Measurements from ENCODE around the gene PHLPP1.

The PHLPP1 gene

GRCh38 chr18:62744076-62744968, 29.0 kb downstream of the PHLPP1 start:
- DNase-seq: no peak

GRCh38 chr18:62745089-62745751, 29.9 kb downstream of the PHLPP1 start:
- no peak for DNase-seq

- DNase-seq: no peak
Measured at GRCh38 chr18:62749389-62749788, 34.0 kb downstream of the PHLPP1 start.

DNA sequence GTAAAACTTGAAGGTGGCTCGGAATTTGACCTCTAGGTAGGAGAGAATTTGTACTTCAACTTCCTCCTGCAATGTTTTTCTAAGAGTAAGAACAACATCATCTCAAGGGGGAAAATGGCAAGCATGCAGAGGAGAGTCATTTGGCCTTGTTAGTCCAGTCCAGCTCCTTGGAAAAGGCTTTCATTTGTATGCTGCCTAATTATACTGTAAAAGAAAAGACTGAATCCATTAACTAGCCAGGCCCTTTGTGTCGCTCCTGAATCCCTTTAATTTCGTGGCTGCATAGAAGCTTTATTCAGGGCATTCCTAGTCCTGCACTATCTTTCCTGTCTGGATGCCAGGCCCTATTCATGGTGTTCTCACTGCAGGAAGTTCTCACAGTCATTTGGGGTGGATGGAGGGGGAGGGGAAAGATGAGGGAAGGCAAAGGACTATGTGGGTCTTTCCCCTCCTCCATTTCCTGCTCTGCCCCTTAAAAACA, 36.0 kb downstream of the PHLPP1 start:
- DNase-seq: no peak

GRCh38 chr18:62751977-62752376, 36.6 kb downstream of the PHLPP1 start:
- no peak for DNase-seq

DNA sequence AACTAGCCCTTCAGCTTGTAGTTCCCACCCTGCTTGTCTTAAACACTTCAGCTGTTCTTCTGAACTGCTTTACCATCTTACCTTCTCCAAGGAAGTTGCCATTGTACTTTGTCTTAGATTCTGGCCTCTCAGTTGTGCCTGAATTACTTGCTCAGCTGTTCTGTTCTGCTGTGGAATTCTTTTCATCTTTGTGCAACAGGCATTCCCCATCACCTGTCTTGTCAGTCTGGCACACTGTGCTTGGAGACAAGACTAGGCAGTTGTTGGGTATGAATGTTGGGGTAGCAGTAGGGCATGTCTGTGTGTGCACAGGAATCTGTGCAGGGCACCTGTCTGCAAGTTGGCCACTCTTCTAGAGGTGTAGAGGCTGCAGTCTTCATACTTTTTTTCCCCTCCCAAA, 38.7 kb downstream of the PHLPP1 start:
- DNase-seq: no peak

GRCh38 chr18:62755454-62755853, 40.1 kb downstream of the PHLPP1 start:
- DNase-seq: no peak

GRCh38 chr18:62755946-62756345, 40.6 kb downstream of the PHLPP1 start:
- DNase-seq: no peak

DNA sequence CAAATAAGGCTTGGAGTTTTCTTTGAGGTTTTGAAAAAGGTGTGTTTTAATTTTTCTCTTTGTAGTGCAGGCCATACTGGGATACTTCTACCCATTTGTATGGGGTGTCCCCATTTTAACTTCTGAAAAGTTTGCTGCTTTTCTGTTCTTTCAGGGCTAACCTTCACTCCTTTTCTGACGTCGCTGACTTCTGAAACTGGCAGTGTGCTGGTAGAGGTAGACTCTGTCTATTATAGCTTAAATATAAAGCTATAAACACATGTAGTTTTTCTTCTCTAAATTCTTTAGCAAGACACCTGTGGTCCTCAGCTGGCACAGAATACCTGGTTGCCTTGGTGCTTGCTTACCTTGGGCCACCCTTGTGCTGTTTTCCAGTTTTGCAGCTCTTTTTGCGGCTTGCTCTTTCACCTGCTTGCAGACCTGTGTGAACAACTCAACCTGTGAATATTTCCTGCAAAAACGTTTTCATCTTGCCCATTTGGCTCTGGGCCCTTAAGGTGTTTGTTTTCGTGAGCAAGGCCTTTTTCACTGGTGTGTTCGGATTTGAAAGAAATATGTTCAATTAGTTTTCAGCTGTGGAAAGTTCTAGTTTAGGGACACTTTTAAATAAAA, 42.2 kb downstream of the PHLPP1 start:
- no peak for DNase-seq

- no peak for DNase-seq
Measured at GRCh38 chr18:62758591-62758990, 43.2 kb downstream of the PHLPP1 start.

- DNase-seq: no peak
Measured at GRCh38 chr18:62759704-62760402, 44.5 kb downstream of the PHLPP1 start.

DNA sequence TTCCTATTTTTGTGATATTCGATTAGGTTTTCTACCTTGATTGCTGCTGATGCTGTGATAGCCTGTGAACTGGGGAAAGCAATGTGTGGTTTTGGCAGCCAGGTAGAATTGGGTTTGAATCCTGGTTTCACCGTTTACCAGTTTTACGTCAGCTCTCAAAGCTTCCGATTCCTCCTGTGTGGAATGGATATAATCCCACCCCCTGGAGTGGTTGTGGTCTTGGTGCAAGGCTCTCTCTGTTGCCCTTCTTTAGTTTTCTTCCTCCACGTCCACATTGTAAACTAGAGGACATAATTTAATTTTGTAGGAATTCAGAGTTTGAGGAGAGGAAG, 45.0 kb downstream of the PHLPP1 start:
- DNase-seq: no peak

DNA sequence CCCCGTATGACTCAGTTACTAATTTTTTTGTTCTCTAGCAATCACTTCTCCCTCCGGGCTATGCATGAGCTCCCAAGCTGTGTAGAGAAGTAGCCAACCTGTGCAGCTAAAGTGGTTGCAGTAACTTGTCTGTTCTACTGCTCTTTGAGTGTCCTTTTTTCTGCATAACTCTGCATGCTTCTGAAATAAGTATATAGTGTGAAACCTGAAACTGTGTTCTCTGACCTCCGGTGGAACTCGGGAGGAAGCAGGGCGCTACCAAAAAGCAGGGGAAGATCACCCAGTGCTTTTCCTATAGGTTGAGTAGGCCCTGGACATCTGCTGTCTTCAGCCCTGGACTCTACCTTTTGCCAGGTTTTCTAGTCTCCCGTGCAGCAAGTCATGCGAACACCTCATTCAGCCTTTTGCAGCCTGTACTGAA, 47.8 kb downstream of the PHLPP1 start:
- no peak for DNase-seq

DNA sequence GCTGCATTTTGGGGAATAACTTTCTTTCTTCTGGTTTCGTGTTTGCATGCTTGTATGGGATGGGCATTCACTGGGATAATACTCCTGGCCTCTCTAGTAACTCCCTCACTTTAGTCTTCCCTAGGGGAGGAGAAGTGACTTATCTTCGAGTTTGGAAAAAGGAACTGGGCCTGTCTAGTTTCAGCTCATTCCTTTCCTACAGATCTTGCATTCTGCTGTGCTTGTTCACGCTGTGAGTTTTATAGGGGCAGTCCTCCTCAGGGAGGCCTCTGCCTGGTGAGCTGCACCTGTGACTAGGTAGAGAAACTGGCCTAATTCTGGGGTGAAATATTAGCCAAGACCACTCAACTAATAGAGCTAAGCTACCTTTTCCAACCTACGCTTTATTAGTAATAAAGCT, 50.9 kb downstream of the PHLPP1 start:
- DNase-seq: no peak

- no peak for DNase-seq
Measured at GRCh38 chr18:62767321-62767720, 52.0 kb downstream of the PHLPP1 start.

DNA sequence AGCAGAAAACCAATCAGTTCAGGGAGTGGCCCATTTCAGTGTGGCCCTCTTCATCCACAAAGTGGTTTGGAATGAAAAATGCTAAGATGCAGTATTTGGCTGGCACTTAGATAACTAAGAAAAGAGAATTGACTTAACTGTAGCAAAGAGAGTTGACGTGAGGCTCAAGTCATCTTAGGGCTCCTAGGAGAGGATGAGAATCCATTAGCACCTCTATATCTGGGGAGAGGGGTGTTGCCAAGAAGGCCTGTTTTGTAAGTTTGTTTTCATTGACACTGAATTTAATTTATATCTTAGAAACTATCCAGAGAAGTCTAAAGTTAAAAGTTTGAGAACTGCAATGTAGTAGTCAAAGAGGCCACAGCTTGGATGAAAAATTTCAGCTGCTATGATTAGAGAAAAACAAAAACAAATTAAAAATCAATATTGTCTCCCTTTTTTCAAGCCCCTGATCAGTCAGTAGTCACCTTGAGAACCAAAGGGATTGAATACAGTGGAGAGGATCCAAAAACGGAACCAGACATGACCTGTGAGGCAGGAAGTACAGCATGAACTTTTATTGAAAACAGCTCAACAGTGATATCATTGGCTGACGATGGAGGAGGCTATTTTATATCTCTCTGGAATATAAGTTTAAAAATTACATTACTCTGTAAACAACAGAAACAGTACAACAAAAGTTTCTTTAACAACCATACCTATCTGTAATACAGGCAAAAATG, 52.7 kb downstream of the PHLPP1 start:
- no peak for DNase-seq

DNA sequence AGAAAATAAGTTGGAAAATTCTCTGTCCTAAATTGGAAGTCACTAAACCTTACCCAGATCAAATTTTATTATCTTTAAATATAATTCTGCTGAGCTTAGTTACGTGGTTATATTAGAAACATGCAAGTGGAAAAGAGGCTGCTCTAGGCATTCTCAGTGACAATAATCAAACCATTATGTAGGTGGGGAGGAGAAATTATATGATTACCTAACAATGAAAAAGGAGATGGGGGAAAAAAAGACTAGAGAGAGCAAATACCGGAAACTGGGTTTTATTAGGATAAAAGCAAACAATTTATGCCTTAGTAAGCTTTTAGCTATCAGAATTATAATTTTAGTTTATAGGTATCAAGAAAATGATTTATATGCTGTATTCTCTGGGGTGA, 53.2 kb downstream of the PHLPP1 start:
- no peak for DNase-seq

- no peak for DNase-seq
Measured at GRCh38 chr18:62769216-62769615, 53.9 kb downstream of the PHLPP1 start.

DNA sequence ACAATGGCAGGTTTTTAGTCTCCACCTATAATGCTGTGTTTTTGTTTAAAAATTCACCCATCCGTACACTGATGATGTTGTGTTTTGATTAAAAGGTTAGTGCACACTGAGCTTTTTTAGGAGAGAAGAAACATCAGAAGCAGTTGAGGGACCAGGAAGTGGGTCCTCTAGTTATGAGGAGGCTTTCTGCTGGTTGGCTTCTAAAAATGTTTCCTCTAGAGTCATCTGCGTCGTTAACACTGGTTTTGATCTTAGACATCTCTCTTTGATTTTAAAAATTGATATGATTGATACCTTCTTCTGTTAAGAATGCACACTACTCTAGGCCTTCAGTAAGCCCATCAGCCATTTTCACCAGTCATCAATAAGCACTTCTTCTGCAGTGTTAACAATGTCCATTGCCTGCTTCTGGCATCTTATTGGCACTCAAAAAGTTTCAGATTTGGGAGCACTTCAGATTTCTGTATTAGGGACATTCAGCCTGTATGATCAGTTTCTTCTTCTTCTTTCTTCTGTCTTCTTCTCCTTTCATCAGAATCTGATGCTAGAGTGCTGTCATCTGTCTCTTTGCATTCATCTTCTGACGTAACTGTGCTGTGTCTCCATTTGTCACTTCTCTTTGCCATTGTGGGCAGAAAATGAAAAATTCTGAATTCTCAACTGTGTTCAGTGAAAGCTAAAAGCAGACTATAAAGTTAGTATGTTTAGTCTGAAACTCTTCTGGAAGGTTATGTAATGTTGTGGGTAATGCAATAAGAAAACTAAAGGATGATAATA, 56.3 kb downstream of the PHLPP1 start:
- no peak for DNase-seq

GRCh38 chr18:62772860-62773584, 57.7 kb downstream of the PHLPP1 start:
- DNase-seq: no peak

- DNase-seq: no peak
Measured at GRCh38 chr18:62773691-62774090, 58.4 kb downstream of the PHLPP1 start.

All from activated CD4-positive, alpha-beta T cell treated with anti-CD3 and anti-CD28 coated beads, Interleukin-2, amount 50 U/mL, for 1 hour (primary cell).